ENCODE data around the gene RBM3.

Gene RBM3

GRCh38 chrX:48578661-48579128 lies 4.4 kb downstream of the RBM3 start:
- DNase-seq = no peak

- no peak for DNase-seq
These were observed 5.0 kb downstream of the RBM3 start for GRCh38 chrX:48579259-48579658.

- DNase-seq = no peak
These were observed 6.4 kb downstream of the RBM3 start for GRCh38 chrX:48580662-48581061.

- DNase-seq = no peak
These were observed 10.4 kb downstream of the RBM3 start for GRCh38 chrX:48584698-48585097.

GRCh38 chrX:48589482-48590162 lies 15.3 kb downstream of the RBM3 start:
- no peak for DNase-seq

GRCh38 chrX:48590203-48591103 lies 16.2 kb downstream of the RBM3 start:
- peak; percentile 30 for DNase-seq

GRCh38 chrX:48591255-48591791 lies 17.0 kb downstream of the RBM3 start:
- DNase-seq = no peak

- DNase-seq = no peak
These were observed 18.7 kb downstream of the RBM3 start for GRCh38 chrX:48592971-48593370.

GRCh38 chrX:48595929-48596328 lies 21.6 kb downstream of the RBM3 start:
- DNase-seq = no peak

- DNase-seq = peak; percentile 94
These were observed 23.3 kb downstream of the RBM3 start, which contains the start of gene WDR13 for GRCh38 chrX:48597353-48598264. Gene WDR13, plus strand, starts transcription at chrX:48597492. Its CDS starts 505 bp downstream, at chrX:48597997.

GRCh38 chrX:48598614-48599013 lies 24.3 kb downstream of the RBM3 start:
- DNase-seq = no peak

GRCh38 chrX:48599341-48599740 lies 25.1 kb downstream of the RBM3 start:
- no peak for DNase-seq

- DNase-seq = no peak
These were observed 25.9 kb downstream of the RBM3 start for GRCh38 chrX:48600226-48600625.

GRCh38 chrX:48601741-48602394 lies 27.6 kb downstream of the RBM3 start:
- no peak for DNase-seq

- no peak for DNase-seq
These were observed 30.4 kb downstream of the RBM3 start for GRCh38 chrX:48604701-48605100.

GRCh38 chrX:48606091-48606490 lies 31.8 kb downstream of the RBM3 start:
- no peak for DNase-seq

- DNase-seq = no peak
These were observed 37.4 kb downstream of the RBM3 start for GRCh38 chrX:48611703-48612102.

GRCh38 chrX:48613502-48614160 lies 39.3 kb downstream of the RBM3 start:
- DNase-seq = no peak

- no peak for DNase-seq
These were observed 42.3 kb downstream of the RBM3 start for GRCh38 chrX:48616576-48616975.

- DNase-seq = no peak
These were observed 43.5 kb downstream of the RBM3 start for GRCh38 chrX:48617542-48618340.

All from RPMI8226 (cell line).